HG03097 (cell line): ENCODE results near the gene STK10.
"Not testable (repeated sequence)": the region's sequence is repeated elsewhere in the genome, so short reads cannot be mapped to it uniquely, and the experiment has no call there.

Experiments used
- ATAC-seq: cut with Tn5 transposase; IDR thresholded peaks from one replicate; pipeline ENCODE4 v1.9.1; 2021; ENCODE audit not compliant: unreplicated experiment, low FRiP score

The STK10 gene

DNA sequence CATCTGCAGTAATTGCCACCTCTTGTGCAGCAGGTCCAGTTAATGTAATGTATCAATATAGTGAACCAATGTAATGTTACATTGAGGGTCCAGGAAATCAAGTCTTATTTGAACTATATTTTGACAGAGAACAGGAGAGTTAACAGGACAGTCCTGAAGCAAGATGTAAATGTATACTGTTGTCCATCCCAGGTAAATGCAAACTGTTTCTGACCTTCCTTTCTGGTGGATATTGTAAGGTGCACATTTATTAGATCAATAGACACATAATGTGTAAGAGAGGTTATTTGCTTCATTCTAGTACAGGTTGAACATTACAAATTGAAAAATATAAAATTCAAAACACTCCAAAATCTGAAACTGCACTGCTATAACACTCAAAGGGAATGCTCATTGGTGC, 158.1 kb downstream of the STK10 start:
- no peak for ATAC-seq

- no peak for ATAC-seq
Observed at GRCh38 chr5:172028167-172028566, 159.9 kb downstream of the STK10 start.

- not testable (repeated sequence) for ATAC-seq
Observed at GRCh38 chr5:172020110-172020786, 167.8 kb downstream of the STK10 start.

DNA sequence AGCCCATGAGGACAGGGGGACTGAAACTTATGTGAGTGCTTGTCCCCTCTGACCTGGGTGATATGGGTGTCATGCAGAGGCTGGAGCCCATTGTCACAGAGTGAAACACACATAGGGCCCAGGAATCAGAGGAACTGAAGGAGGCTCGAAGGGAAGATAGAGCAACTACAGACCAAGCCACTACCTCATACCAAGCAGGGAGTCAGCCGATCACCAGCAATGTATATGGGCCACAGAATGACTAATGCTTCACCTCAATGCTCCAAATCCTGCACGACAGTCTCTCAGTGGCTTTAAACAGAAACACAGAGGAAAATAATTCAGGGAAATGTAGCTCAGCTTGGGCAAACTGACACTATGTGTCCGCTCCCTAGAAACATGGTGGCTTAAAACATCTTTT, 172.7 kb downstream of the STK10 start:
- no peak for ATAC-seq

GRCh38 chr5:172010278-172010677, 177.7 kb downstream of the STK10 start:
- ATAC-seq, result no peak

DNA sequence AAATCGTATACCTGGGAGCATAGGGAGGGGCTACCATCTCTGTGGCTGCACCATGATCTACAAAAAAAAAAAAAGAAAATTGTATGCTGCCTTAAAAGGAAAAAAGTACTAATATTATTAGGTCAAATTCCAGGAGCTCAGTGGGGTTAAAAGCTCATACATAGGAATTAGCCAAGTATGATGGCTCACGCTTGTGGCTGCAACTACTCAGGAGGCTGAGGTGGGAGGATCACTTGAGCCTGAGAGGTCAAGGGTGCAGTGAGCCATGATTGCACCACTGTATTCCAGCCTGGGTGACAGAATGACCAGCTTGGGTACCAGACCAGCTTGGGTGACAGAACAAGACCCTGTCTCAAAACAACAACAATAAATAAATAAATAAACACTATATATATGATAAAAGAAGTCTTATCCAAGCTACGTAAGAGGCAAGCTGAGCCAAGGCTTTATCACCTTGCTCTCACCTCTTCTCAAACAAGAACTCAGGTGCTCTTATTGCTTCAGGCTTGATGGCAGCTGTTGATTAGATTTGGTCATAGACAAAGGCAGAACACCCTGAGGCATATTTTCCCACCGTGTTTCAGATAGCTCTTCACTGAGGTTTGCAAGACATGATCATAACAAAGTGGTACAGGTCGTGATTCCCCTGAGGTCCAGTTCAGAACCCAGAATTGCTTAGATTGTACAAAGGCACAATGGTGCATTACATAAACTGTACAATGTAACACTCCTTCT, 178.3 kb downstream of the STK10 start:
- ATAC-seq, result no peak

GRCh38 chr5:172008689-172009141, 179.3 kb downstream of the STK10 start:
- ATAC-seq, result no peak

- no peak for ATAC-seq
Observed at GRCh38 chr5:172008111-172008455, 179.9 kb downstream of the STK10 start.

DNA sequence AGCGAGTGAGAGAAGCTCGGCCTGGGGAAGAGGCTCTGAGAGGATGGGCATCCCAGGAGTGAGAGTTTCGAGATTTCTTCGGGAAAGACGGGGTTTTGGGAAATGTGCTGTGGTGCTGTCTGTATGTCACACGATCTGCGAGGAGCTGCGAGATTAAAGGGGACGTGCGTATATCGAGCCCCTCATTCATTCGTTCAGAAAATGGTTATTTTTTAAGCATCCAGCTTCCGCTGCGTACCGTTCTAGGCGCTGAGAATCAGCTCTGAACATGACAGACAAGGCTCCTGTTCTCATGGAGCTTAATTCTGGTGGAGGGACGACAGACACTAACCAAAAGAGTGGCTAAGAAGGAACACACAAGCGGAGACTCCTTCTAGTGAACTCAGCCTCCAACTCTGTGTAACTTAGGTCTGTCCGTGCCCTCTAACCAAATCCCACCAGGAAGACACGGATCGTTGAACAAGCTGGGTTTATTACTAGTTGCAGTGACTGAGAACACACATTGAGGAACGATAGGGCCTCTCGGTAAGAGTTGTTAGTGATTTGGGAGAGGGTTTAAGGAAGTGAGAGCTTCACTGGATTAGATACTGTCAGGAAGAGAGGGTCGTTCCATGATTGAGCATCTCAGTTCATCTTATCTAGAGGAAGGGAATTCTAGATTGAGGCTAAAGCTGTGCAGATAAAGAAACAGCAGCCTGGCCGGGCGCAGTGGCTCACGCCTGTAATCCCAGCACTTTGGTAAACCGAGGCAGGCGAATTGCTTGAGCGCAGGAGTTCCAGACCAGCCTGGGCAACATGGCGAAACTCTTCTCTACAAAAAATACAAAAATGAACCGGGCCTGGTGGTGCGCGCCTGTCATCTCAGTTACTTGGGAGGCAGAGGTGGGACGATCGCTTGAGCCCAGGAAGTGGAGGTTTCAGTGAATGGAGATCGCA, 180.6 kb downstream of the STK10 start:
- no peak for ATAC-seq

- peak; percentile 79 for ATAC-seq
Observed at GRCh38 chr5:172006321-172007174, 181.5 kb downstream of the STK10 start, which contains the start of gene FBXW11. Gene FBXW11 (minus strand): TSS chr5:172006638. CDS start chr5:172006502, 136 bp downstream.

DNA sequence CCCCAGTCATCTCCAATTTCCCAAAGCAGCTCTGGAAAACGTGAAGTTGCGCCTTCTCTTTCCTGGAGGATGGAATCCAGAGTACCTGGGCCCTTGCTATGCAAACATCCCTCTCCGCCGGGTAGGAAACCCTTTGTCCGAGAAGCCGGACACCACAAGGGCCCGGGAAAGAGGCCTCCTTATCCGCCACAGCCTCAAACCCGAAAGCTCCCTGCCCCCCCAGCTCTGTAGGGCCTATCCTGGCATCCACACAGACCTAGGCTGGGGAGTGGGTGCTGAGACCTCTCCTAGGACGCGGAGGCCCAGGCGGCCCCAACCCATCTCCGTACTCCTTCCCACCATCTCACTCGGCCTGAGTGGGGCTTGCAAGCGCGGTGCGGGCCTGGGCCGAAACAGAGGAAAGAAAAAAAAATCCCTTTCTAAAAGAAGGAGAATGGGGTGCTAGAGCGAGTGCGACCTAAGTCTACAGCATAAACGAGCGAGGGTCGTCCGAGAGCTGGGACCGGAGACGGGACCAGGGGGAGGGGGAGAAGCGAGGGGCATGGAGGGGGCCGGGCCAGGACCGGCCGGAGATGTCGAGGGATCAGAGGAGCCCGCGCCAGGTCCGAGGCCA, 182.2 kb downstream of the STK10 start:
- peak; percentile 2 for ATAC-seq

GRCh38 chr5:172004824-172005237, 183.2 kb downstream of the STK10 start:
- ATAC-seq, result no peak

DNA sequence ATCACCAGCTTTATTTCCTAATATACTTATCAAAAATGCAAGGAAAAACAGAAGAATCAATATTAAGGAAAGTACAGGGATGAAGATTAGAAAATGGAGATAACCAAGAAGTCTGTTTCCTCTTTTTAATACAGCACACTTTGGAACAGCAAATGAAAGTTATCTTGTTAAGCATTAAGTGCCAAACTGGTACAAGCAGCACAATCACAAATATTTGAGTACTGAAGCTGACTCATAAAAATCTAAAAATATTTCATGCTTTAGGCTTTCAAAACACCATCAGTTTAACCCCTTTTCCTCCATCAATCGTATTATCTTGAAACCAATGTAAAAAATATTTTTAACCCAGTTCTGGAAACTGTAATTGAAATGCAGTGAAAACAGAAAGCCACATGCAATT, 184.3 kb downstream of the STK10 start:
- ATAC-seq, result no peak

- ATAC-seq, result no peak
Observed at GRCh38 chr5:172002840-172003512, 185.0 kb downstream of the STK10 start.

GRCh38 chr5:172002310-172002709, 185.7 kb downstream of the STK10 start:
- ATAC-seq, result no peak

- ATAC-seq, result peak; percentile 40
Observed at GRCh38 chr5:171999877-172000276, 188.1 kb downstream of the STK10 start.

- ATAC-seq, result no peak
Observed at GRCh38 chr5:171999100-171999499, 188.9 kb downstream of the STK10 start.

DNA sequence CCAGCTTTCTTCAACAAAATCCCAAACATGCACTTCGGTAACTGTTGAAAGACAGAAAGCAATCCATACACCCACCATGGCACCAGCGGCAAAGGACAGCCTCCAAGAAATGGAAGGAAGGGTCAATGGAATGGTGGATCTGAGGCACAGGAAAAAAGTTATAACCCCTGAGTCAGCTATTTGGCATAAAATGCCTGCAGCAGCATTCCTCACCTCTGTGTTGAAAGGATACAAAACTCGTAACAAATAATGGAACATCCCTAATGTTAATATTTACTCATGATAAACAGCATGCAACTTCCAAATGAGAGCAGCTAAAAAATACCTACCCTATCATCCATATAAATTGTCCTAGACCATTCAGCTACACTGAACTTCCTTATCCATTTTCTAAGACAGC, 191.0 kb downstream of the STK10 start:
- no peak for ATAC-seq

DNA sequence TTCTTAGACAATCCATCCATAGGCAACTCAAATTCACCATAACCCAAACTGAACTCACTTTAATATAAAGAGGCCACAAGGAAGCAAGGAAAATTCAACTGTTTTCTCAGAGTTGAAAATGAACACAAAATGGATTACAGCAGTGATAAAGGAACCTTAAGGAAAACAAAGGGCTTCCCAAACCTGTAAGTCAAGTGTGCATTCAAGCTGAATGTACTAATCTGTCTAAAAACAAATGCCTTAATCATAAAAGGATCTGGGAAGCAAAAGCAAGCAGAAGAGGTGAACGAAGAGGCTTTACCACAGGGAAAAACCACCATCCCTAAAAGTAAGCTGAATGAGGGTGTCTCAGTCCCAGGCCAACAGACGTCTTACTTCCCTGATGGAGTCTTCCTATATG, 195.2 kb downstream of the STK10 start:
- no peak for ATAC-seq
